GM12892 (cell line): Measurements from ENCODE around the gene IL6R.

ENCODE experiments used
- DNase-seq: peaks from one replicate; pipeline ENCODE4 v3.0.0; 2011; ENCODE audit not compliant: insufficient read length
- FAIRE-seq: peaks from 2 replicates; lab custom pipeline; 2011; peaks lifted over from hg19 to GRCh38; lab: Jason Lieb, UNC
- POLR2A ChIP-seq: IDR thresholded peaks from 2 replicates; pipeline ENCODE4 v1.6.1; 2011; ENCODE audit warnings: low read depth, low read length, control low read depth
- POLR2AphosphoS5 ChIP-seq: IDR thresholded peaks from 2 replicates; pipeline ENCODE4 v1.6.1; 2011; ENCODE audit warnings: low read depth, low read length, control low read depth
- TAF1 ChIP-seq: IDR thresholded peaks from 2 replicates; pipeline ENCODE4 v1.6.1; 2011; ENCODE audit warnings: low read depth, mild to moderate bottlenecking, control low read depth, low read length, borderline replicate concordance

The IL6R gene

GRCh38 chr1:154433161-154433764 is 28.1 kb downstream of the IL6R start:
- DNase-seq (no peak), FAIRE-seq (no peak)
- no peak for TF ChIP-seq POLR2AphosphoS5
- no peak for TF ChIP-seq TAF1
- TF ChIP-seq POLR2A = no peak

GRCh38 chr1:154434346-154435085 is 29.4 kb downstream of the IL6R start:
- no peak for DNase-seq
- TF ChIP-seq POLR2A = no peak
- TF ChIP-seq TAF1 = no peak
- TF ChIP-seq POLR2AphosphoS5 = no peak
- FAIRE-seq = no peak

GRCh38 chr1:154435599-154436200 is 30.6 kb downstream of the IL6R start:
- FAIRE-seq (no peak), DNase-seq (no peak)
- no peak for TF ChIP-seq POLR2A
- TF ChIP-seq TAF1 = no peak
- TF ChIP-seq POLR2AphosphoS5 = no peak

DNA sequence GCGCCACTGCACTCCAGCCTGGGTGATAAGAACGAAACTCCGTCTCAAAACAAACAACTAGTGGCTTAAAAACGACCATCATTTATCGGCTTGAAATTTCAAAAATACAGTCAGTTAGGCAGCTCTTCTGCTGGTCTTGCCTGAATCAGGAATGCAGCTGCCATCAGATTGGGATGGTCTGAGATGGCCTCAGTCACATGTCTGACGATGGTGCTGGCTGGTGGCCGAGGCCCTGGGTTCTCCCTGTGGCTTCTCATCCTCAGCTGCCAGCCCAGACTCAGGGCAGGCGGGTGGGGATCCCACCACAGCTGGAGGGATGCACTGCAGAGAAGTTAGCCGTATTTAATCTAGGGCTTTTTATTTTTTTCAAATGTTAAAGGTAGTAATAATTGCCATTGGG is 31.3 kb downstream of the IL6R start:
- TF ChIP-seq POLR2A = no peak
- TF ChIP-seq TAF1 = no peak
- TF ChIP-seq POLR2AphosphoS5 = no peak
- DNase-seq = no peak
- FAIRE-seq = no peak

- no peak for TF ChIP-seq POLR2AphosphoS5
- no peak for TF ChIP-seq TAF1
- TF ChIP-seq POLR2A = no peak
- peak; percentile 54 for FAIRE-seq
- no peak for DNase-seq
Measured at GRCh38 chr1:154440036-154440804, 35.1 kb downstream of the IL6R start.

GRCh38 chr1:154441241-154441888 is 36.2 kb downstream of the IL6R start:
- no peak for FAIRE-seq
- DNase-seq = no peak
- TF ChIP-seq POLR2A (no peak), TAF1 (no peak), POLR2AphosphoS5 (no peak)

GRCh38 chr1:154442006-154442740 is 37.0 kb downstream of the IL6R start:
- TF ChIP-seq TAF1 (no peak), POLR2AphosphoS5 (no peak), POLR2A (no peak)
- FAIRE-seq (no peak), DNase-seq (no peak)

- no peak for TF ChIP-seq TAF1
- no peak for TF ChIP-seq POLR2A
- no peak for TF ChIP-seq POLR2AphosphoS5
- DNase-seq (no peak), FAIRE-seq (no peak)
Measured at GRCh38 chr1:154443274-154444013, 38.3 kb downstream of the IL6R start.

- DNase-seq = peak; percentile 35
- no peak for FAIRE-seq
- TF ChIP-seq POLR2AphosphoS5 (no peak), TAF1 (no peak), POLR2A (no peak)
Measured at GRCh38 chr1:154445040-154445472, 39.9 kb downstream of the IL6R start.
